GM18951 (cell line): ENCODE measurements around the gene MYH13.

ENCODE experiments used
- POLR2A ChIP-seq: IDR thresholded peaks from 4 replicates; pipeline ENCODE4 v1.6.1; 2011; ENCODE audit warnings: mild to moderate bottlenecking; ENCODE audit not compliant: insufficient read length, insufficient read depth; ENCODE audit errors: extremely low read depth
- in situ Hi-C: fragments of 300-500 bp; cut with MboI; formaldehyde crosslinking; loops from one replicate; pipeline ENCODE4 v1.12.0; 2022; ENCODE audit warnings: low sequenced_read_pairs, mixed read lengths, inconsistent platforms; ENCODE audit not compliant: unreplicated experiment

The MYH13 gene

DNA sequence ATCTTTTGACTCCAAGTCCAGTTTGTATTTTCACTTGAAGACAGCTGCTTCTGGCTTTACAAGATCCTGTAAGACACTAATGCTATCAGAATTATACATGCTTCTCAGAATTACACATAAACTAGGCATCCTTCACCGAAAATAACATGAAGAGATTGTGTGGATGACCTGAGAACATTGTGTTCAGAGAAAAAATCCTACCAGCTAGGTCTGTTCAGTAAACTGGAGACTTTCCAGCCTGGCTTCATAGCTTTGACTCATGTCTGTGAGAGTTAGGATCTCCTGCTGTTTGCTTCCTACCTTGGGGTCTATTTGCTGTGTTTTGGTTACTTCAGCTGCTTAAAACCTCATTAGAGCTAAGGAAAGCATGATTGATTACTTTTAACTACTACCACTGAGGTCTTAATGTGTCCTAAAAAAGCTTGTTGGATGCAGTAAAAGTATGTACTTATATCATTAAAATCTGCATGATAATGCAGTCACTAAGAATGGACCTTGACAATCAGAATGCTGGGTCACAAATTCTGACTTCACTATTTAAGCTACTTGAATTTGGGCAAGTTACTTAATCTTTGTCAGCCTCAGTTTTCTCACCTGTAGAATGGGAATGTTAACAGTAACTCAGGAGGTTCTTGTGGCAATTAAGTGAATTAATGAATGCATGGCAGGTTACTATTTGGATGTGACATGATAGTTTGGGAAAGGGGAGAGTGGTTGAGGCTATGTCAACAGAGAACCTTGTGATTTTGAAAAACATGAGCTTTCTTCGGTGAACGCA, 8.0 kb upstream of the MYH13 start:
- TF ChIP-seq POLR2A, result no peak
- in situ Hi-C loops, result no loop called here

DNA sequence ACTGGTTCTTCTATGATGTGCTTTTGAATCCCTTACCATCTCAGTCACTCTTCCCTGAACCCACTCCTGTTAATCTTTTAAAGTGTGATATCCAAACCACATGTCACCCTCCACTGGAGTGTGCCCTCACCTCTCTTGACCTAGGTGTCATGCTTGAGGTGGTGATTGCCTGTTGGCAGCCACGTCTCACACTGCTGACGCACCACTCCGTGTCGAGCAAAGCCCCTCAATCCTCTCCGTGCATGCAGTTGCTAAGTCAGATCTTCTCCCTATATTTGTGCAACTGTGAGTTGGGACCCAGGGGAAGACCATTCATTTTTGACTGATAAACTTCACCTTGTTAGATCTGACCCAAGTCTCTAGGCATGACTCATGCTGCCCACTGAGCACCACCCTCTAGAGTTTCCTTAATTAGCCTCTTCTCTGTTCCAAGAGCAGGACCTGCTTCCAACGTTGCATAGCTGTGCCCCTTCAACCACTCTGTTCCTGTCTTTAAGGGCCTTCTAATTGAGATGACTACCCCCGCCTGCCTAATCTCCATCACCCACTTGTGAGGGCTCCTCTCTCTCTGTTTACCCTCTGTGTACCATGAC, 2.7 kb downstream of the MYH13 start:
- in situ Hi-C loops, result no loop called here
- TF ChIP-seq POLR2A, result no peak

DNA sequence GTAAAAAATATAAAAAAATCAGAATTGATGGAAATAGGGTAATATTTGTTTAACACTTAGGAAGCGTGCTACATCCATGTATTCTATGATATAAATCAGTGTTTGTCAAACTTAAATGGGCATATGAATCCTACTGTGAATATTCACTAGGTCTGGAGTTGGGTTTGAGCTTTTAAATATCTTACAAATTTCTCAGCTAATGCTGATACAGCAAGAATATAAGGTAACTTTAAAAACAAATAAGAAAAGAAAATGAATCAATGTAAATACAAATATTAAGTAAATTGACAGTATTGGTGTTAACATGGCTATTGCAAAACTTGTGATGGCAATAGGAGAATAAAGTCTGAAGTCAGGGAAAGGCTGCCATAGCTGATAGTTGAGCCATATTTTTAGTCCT, 3.6 kb downstream of the MYH13 start:
- in situ Hi-C loops, result no loop called here
- no peak for TF ChIP-seq POLR2A

DNA sequence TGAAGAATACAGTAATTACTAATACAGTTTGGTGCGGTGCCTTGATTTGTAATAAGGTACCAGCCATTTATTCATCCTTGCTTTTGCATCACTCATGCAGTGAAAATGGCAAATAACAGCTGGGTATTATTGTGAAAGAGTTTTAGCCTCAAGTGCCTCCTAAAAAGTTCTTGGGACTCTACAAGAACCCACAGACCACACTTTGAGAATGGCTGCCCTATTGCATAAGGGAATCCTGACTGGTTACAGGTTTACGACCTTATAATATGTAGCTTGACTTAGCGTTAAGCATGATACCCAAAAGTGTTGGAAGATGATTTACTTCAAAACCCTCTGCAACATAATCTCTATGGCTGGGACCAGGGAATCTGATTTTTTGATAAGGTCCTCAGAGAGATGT, 4.2 kb downstream of the MYH13 start:
- in situ Hi-C loops, result no loop called here

DNA sequence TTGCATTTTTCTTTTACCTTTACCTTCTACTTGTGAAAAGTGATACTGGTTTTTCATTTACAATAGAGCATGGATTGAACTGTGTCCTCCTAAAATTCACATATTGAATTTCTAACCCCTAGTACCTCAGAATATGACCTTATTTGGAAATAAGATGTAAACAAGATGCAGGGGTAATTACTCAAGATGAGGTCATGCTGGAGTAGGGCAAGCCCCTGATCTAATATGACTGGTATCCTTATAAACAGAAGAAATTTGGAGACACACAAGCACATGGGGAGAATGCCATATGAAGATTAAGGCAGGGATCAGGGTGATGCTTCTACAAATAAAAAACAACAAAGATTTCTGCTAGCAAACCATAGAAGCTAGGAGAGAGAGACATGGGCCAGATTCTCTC, 12.2 kb downstream of the MYH13 start:
- TF ChIP-seq POLR2A, result no peak
- in situ Hi-C loops, result no loop called here

More for the DNA sequence above, 4.2 kb downstream of the MYH13 start:
- no peak for TF ChIP-seq POLR2A

GRCh38 chr17:10357768-10358167, 15.0 kb downstream of the MYH13 start:
- no peak for TF ChIP-seq POLR2A
- in situ Hi-C loops, result no loop called here

- in situ Hi-C loops, result no loop called here
Measured at GRCh38 chr17:10354651-10355050, 18.2 kb downstream of the MYH13 start.

GRCh38 chr17:10352893-10353292, 19.9 kb downstream of the MYH13 start:
- in situ Hi-C loops, result no loop called here
- no peak for TF ChIP-seq POLR2A

More at GRCh38 chr17:10354651-10355050, 18.2 kb downstream of the MYH13 start:
- no peak for TF ChIP-seq POLR2A

GRCh38 chr17:10349403-10349802, 23.4 kb downstream of the MYH13 start:
- TF ChIP-seq POLR2A, result no peak
- in situ Hi-C loops, result no loop called here

- no peak for TF ChIP-seq POLR2A
- in situ Hi-C loops, result no loop called here
Measured at GRCh38 chr17:10344816-10345215, 28.0 kb downstream of the MYH13 start.

DNA sequence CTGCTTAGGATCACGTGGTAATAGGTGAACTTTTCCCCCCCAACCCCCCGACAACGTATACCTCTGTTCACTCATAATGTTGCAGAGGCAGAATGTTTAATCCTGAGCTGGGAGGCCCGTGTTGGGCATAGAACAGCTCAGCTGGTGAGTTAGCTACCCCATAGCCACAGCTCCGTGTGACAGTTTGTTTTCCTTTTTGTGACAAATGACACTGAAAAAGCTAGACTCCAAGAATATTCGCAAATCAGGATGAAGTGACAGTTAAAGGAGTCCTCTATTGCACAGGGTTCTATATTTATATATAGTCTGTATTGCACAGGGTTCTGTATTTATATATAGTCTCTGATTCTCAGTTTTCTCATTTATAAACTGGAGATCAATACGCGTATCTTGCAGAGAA, 33.8 kb downstream of the MYH13 start:
- in situ Hi-C loops, result no loop called here
- no peak for TF ChIP-seq POLR2A

- in situ Hi-C loops, result no loop called here
- TF ChIP-seq POLR2A, result no peak
Measured at GRCh38 chr17:10337976-10338375, 34.8 kb downstream of the MYH13 start.

- no peak for TF ChIP-seq POLR2A
- in situ Hi-C loops, result no loop called here
Measured at GRCh38 chr17:10337136-10337535, 35.7 kb downstream of the MYH13 start.

DNA sequence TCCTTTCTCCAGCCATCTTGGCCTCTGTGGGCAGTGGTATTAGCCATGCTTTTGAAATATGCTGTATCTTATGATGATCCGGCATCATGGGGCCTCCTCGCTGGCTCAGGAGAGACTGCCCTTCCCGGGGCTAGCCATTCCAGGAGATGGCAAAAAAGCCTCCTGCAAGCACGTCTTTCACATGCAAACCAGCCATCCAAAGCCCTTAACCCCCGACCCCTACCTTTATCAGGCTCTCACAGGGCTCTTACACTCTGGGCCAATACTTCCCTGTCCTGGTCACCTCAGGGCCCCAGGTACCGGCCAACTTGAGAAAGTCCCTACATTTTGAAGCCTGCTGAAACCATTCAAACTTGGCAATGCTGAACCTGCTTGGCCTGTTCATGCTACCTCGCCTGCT, 36.4 kb downstream of the MYH13 start:
- in situ Hi-C loops, result no loop called here
- TF ChIP-seq POLR2A, result no peak
